ENCODE measurements around the gene PLAC8. TPM values are rescaled to one million over a fixed set of nuclear protein-coding genes. Genes with fewer than 3 reads are reported as not detected.

PLAC8 gene
- polyA plus RNA-seq, 1 donor (not counting 4 experiments of a cell fraction or from before 2014, with no cell fraction given): 1.5 TPM

GRCh38 chr4:83121246-83121645 is 6.7 kb upstream of the PLAC8 start:
- Histone ChIP-seq H3K4me3 (ENCODE audit: control insufficient read depth in 2 of 3, extremely low read depth in 1 of 3, insufficient read depth in 2 of 3, low read depth in 1 of 3, low read length in 3 of 3) (no peak overlapping the region), H3K9me1 (ENCODE audit: control insufficient read depth, extremely low read depth, insufficient read depth, low read length) (no peaks in the 10 kb centered on the region), H3K4me2 (ENCODE audit: control insufficient read depth, extremely low read depth, insufficient read depth, low read depth, low read length) (no peak overlapping the region), H3K79me2 (ENCODE audit: control insufficient read depth, insufficient read depth, low read length) (no peaks in the 10 kb centered on the region), H2AFZ (ENCODE audit: control insufficient read depth, low read length) (no peak overlapping the region), H3K27ac (ENCODE audit: control insufficient read depth, insufficient read depth, low read length) (no peak overlapping the region), H3K9me3 (ENCODE audit: control insufficient read depth, low read depth, low read length) (no peaks in the 10 kb centered on the region), H3K36me3 (ENCODE audit: control insufficient read depth in 2 of 2, extremely low read depth in 1 of 2, insufficient read depth in 2 of 2, low read length in 2 of 2) (no peaks in the 10 kb centered on the region), H3K27me3 (ENCODE audit: control insufficient read depth, extremely low read depth, insufficient read depth, low read length) (no peaks in the 10 kb centered on the region), H3K9ac (ENCODE audit: control insufficient read depth, extremely low read depth, insufficient read depth, low read length) (no peak overlapping the region), H4K20me1 (ENCODE audit: control insufficient read depth, extremely low read depth, insufficient read depth, low read length) (no peaks in the 10 kb centered on the region), H3K4me1 (ENCODE audit: control insufficient read depth, extremely low read depth, insufficient read depth, low read length) (no peaks in the 10 kb centered on the region)
- TF ChIP-seq CTCF (optimal IDR thresholded peaks at IDR 0.05 in 1 of 3, IDR thresholded peaks at IDR 0.05 in 1 of 3, conservative IDR thresholded peaks at IDR 0.05 in 1 of 3; ENCODE audit: extremely low read depth in 1 of 3, insufficient read depth in 2 of 3, low read length in 3 of 3) (no peak), EZH2 (IDR thresholded peaks at IDR 0.05; ENCODE audit: low read length) (no peak)
- no peak for DNase-seq (ENCODE audit: low read depth, low spot score)
- FAIRE-seq: no peak
- dilution Hi-C loops (cut with MboI; ENCODE audit: extremely low pct_ligation_motif_present, low sequenced_read_pairs): no loop called here

- Histone ChIP-seq H2AFZ (ENCODE audit: control insufficient read depth, low read length) (no peak overlapping the region), H3K4me2 (ENCODE audit: control insufficient read depth, extremely low read depth, insufficient read depth, low read depth, low read length) (no peak overlapping the region), H3K9ac (ENCODE audit: control insufficient read depth, extremely low read depth, insufficient read depth, low read length) (no peak overlapping the region), H3K27me3 (ENCODE audit: control insufficient read depth, extremely low read depth, insufficient read depth, low read length) (no peaks in the 10 kb centered on the region), H3K79me2 (ENCODE audit: control insufficient read depth, insufficient read depth, low read length) (no peaks in the 10 kb centered on the region), H3K27ac (ENCODE audit: control insufficient read depth, insufficient read depth, low read length) (no peak overlapping the region), H3K9me3 (ENCODE audit: control insufficient read depth, low read depth, low read length) (no peaks in the 10 kb centered on the region), H3K4me1 (ENCODE audit: control insufficient read depth, extremely low read depth, insufficient read depth, low read length) (peaks cover 18% of the 10 kb centered on the region), H4K20me1 (ENCODE audit: control insufficient read depth, extremely low read depth, insufficient read depth, low read length) (no peaks in the 10 kb centered on the region), H3K4me3 (ENCODE audit: control insufficient read depth in 2 of 3, extremely low read depth in 1 of 3, insufficient read depth in 2 of 3, low read depth in 1 of 3, low read length in 3 of 3) (no peak overlapping the region), H3K36me3 (ENCODE audit: control insufficient read depth in 2 of 2, extremely low read depth in 1 of 2, insufficient read depth in 2 of 2, low read length in 2 of 2) (no peaks in the 10 kb centered on the region), H3K9me1 (ENCODE audit: control insufficient read depth, extremely low read depth, insufficient read depth, low read length) (no peaks in the 10 kb centered on the region)
- no peak for FAIRE-seq
- TF ChIP-seq CTCF (optimal IDR thresholded peaks at IDR 0.05 in 1 of 3, IDR thresholded peaks at IDR 0.05 in 1 of 3, conservative IDR thresholded peaks at IDR 0.05 in 1 of 3; ENCODE audit: extremely low read depth in 1 of 3, insufficient read depth in 2 of 3, low read length in 3 of 3) (no peak), EZH2 (IDR thresholded peaks at IDR 0.05; ENCODE audit: low read length) (no peak)
- no peak for DNase-seq (ENCODE audit: low read depth, low spot score)
- dilution Hi-C loops (cut with MboI; ENCODE audit: extremely low pct_ligation_motif_present, low sequenced_read_pairs): no loop called here
Observed at GRCh38 chr4:83118869-83119268, 4.3 kb upstream of the PLAC8 start.

Measured in keratinocyte (primary cell).